Activated CD4-positive, CD25-positive, alpha-beta regulatory T cell treated with anti-CD3 and anti-CD28 coated beads, Interleukin-2, amount 50 U/mL, for 24 hours (primary cell): ENCODE measurements around the gene ECT2.

Source experiments
- ATAC-seq, 2 donors: fragments of 150-1000 bp; cut with Tn5 transposase; one replicate each; pipeline ENCODE4 v1.10.0; 2021; ENCODE audit warnings: mild to moderate bottlenecking in 1 of 2, moderate library complexity in 1 of 2

The ECT2 gene

DNA sequence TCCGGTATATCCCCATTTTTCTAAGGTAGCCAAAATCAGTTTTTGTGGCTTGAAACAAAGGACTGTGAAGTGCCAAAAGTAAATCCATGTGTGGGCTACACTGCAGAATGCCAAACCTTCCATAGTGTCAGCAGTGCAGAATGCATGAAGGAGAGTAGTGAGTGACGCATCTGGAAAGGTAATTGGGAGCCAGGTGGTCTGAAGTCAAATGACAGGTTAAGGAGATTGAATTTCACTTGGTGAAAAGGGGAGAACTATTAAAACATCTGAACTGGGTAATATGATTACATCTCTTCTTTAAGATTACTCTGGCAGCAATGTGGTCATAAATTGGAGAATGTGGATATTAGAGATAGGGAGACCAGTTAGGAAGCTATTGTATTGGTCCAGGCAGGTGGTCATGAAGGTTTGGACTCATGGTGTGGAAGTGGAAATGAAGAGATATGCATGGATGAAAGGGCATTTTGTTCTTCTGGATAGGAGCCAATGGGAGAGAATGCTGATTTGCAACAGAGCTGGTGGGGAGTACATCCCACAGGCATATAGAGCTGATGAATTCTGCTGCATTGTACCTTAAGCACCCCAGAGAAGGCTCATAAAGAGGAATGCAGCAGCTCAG lies 118.2 kb downstream of the ECT2 start:
- ATAC-seq = no peak

- ATAC-seq = no peak
Measured at GRCh38 chr3:172869368-172869771, 118.8 kb downstream of the ECT2 start.

- ATAC-seq = no peak
Measured at GRCh38 chr3:172869784-172870518, 119.4 kb downstream of the ECT2 start.
